Testis (tissue), 2 donors: Measurements from ENCODE around the gene WFIKKN2.

Experiments
- POLR2A ChIP-seq: fragments of 450-650 bp; IDR thresholded peaks from one replicate; pipeline ENCODE4 v1.6.1; 2017; ENCODE audit warnings: antibody characterized with exemption, mild to moderate bottlenecking, moderate library complexity
- TF ChIP-seq, protein P1 (sequence below), 3 experiments: fragments of 450-650 bp in 2 of 3; fragments of 200-600 bp in 1 of 3; sonication (generic) in 1 of 3; IDR thresholded peaks; one replicate each; pipeline ENCODE4 v1.5.1; 2016 to 2019; ENCODE audit warnings: antibody characterized with exemption in 3 of 3, mild to moderate bottlenecking in 2 of 3, moderate library complexity in 1 of 3

DNA sequence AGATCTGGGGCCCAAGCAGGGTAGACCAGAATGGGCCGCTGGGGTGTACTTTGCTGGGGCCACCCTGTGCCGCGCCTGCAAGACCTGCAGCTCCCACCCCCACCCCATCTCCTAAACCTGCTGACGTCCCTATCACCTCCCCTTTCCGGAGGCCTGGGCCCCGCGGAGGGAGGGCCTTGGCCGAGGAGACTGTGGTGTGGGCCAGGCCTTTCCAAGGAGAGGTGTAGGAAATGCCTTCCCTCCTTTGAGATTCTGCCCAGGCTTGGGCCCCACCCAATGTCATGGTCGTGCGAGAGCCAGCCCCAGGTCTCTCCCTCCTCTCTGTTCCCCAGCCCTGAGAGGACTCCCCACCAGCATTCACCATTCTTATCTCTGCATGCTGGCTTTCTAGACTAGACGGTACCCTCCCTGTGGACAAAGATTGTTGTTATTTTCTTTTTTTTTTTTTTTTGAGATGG lies 3.9 kb upstream of the WFIKKN2 start:
- TF ChIP-seq, protein P1, sequence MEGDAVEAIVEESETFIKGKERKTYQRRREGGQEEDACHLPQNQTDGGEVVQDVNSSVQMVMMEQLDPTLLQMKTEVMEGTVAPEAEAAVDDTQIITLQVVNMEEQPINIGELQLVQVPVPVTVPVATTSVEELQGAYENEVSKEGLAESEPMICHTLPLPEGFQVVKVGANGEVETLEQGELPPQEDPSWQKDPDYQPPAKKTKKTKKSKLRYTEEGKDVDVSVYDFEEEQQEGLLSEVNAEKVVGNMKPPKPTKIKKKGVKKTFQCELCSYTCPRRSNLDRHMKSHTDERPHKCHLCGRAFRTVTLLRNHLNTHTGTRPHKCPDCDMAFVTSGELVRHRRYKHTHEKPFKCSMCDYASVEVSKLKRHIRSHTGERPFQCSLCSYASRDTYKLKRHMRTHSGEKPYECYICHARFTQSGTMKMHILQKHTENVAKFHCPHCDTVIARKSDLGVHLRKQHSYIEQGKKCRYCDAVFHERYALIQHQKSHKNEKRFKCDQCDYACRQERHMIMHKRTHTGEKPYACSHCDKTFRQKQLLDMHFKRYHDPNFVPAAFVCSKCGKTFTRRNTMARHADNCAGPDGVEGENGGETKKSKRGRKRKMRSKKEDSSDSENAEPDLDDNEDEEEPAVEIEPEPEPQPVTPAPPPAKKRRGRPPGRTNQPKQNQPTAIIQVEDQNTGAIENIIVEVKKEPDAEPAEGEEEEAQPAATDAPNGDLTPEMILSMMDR (IDR thresholded peaks at IDR 0.05) = no peak
- no peak for TF ChIP-seq POLR2A
